Keratinocyte (primary cell): ENCODE measurements around the gene TMEM87A. TPM values are rescaled to one million over a fixed set of nuclear protein-coding genes. Genes with fewer than 3 reads are reported as not detected.
A peak's percentile ranks its signal among the peaks of the same experiment; 100 is the strongest.

ENCODE experiments used
- DNase-seq: peaks from one replicate; pipeline ENCODE4 v3.0.0-alpha.2; 2011; ENCODE audit warnings: low read depth, missing footprints, low spot score
- FAIRE-seq: peaks from 2 replicates; lab custom pipeline; 2011; peaks lifted over from hg19 to GRCh38; lab: Jason Lieb, UNC
- H2AFZ ChIP-seq: 2 replicates; pipeline ENCODE4 v1.6.0; 2012; ENCODE audit warnings: low read length, control low read depth, inconsistent platforms; ENCODE audit not compliant: control insufficient read depth
- H3K27ac ChIP-seq: 2 replicates; pipeline ENCODE4 v1.5.1; 2011; ENCODE audit warnings: low read length; ENCODE audit not compliant: control insufficient read depth, insufficient read depth
- H3K27me3 ChIP-seq: 3 replicates; pipeline ENCODE4 v1.6.0; 2011; ENCODE audit warnings: low read length; ENCODE audit not compliant: control insufficient read depth, insufficient read depth; ENCODE audit errors: extremely low read depth
- H3K36me3 ChIP-seq, 2 experiments: 2 replicates in 1 of 2; 3 replicates in 1 of 2; pipeline ENCODE4 v1.5.1; 2011; ENCODE audit warnings: low read length in 2 of 2, mild to moderate bottlenecking in 1 of 2; ENCODE audit not compliant: control insufficient read depth in 2 of 2, insufficient read depth in 2 of 2; ENCODE audit errors: extremely low read depth in 1 of 2
- H3K4me1 ChIP-seq: 3 replicates; pipeline ENCODE4 v1.5.1; 2011; ENCODE audit warnings: low read length; ENCODE audit not compliant: control insufficient read depth, insufficient read depth; ENCODE audit errors: extremely low read depth
- H3K4me2 ChIP-seq: 3 replicates; pipeline ENCODE4 v1.6.0; 2011; ENCODE audit warnings: low read depth, low read length; ENCODE audit not compliant: control insufficient read depth, insufficient read depth; ENCODE audit errors: extremely low read depth
- H3K4me3 ChIP-seq, 3 experiments: fragments of 200-600 bp in 1 of 3; sonication (generic) in 1 of 3; 2 replicates in 2 of 3; 3 replicates in 1 of 3; pipeline ENCODE4 v1.5.1; 2011 to 2016; ENCODE audit warnings: low read length in 3 of 3, mild to moderate bottlenecking in 3 of 3, control low read depth in 2 of 3, inconsistent platforms in 1 of 3, low read depth in 1 of 3, mixed read lengths in 1 of 3, mixed run types in 1 of 3, moderate library complexity in 1 of 3; ENCODE audit not compliant: control insufficient read depth in 2 of 3, insufficient read depth in 2 of 3; ENCODE audit errors: extremely low read depth in 1 of 3
- H3K79me2 ChIP-seq: 2 replicates; pipeline ENCODE4 v1.6.0; 2012; ENCODE audit warnings: low read length; ENCODE audit not compliant: control insufficient read depth, insufficient read depth
- H3K9ac ChIP-seq: 3 replicates; pipeline ENCODE4 v1.6.0; 2011; ENCODE audit warnings: low read length; ENCODE audit not compliant: control insufficient read depth, insufficient read depth; ENCODE audit errors: extremely low read depth
- H3K9me1 ChIP-seq: 3 replicates; pipeline ENCODE4 v1.6.0; 2011; ENCODE audit warnings: low read length; ENCODE audit not compliant: control insufficient read depth, insufficient read depth; ENCODE audit errors: extremely low read depth
- H3K9me3 ChIP-seq: 2 replicates; pipeline ENCODE4 v1.5.1; 2012; ENCODE audit warnings: low read depth, low read length; ENCODE audit not compliant: control insufficient read depth
- H4K20me1 ChIP-seq: 3 replicates; pipeline ENCODE4 v1.6.0; 2011; ENCODE audit warnings: low read length; ENCODE audit not compliant: control insufficient read depth, insufficient read depth; ENCODE audit errors: extremely low read depth
- EZH2 ChIP-seq: IDR thresholded peaks from one replicate; pipeline ENCODE4 v1.6.1; 2012; ENCODE audit warnings: inconsistent platforms, mild to moderate bottlenecking, low read length, moderate library complexity
- dilution Hi-C: fragments of 300-500 bp; cut with MboI; formaldehyde crosslinking; loops from one replicate; pipeline ENCODE4 v1.7.0; 2020; ENCODE audit warnings: low sequenced_read_pairs; ENCODE audit not compliant: extremely low pct_ligation_motif_present
- polyA plus RNA-seq, 5 experiments: library from polyadenylated mRNA; depleted of rRNA in 3 of 5; stranded (reverse) in 3 of 5; stranded (forward) in 1 of 5; unstranded in 1 of 5; fragments of >200 nt; gene quantifications; 1 replicate in 1 of 5; 2 replicates in 3 of 5; 3 replicates in 1 of 5; pipeline versions ENCODE4 v1.2.1 to v1.2.3, GENCODE V29; 2011 to 2012; ENCODE audit warnings: missing spikeins in 2 of 5, low read depth in 1 of 5, low replicate concordance in 1 of 5
- TF ChIP-seq, protein P1 (sequence below), 3 experiments: IDR thresholded peaks in 1 of 3; conservative IDR thresholded peaks in 1 of 3; optimal IDR thresholded peaks in 1 of 3; 2 replicates in 2 of 3; 3 replicates in 1 of 3; pipeline versions ENCODE3 to v1.5.1; 2011; ENCODE audit warnings: low read length in 3 of 3, mild to moderate bottlenecking in 3 of 3, moderate library complexity in 2 of 3, control low read depth in 1 of 3, inconsistent platforms in 1 of 3; ENCODE audit not compliant: insufficient read depth in 2 of 3; ENCODE audit errors: extremely low read depth in 1 of 3

Gene TMEM87A
- polyA plus RNA-seq, 1 donor (not counting 4 experiments of a cell fraction or from before 2014, with no cell fraction given): 43.7 TPM

GRCh38 chr15:42273900-42274701, 868 bp upstream of the TMEM87A start:
- Histone ChIP-seq H4K20me1 (no peaks in the 10 kb centered on the region), H3K27ac (peak overlapping the region; percentile 99), H3K4me3 (peak overlapping the region; percentile 70 to 97 (median 86)), H3K9ac (peak overlapping the region; percentile 100), H3K36me3 (peaks cover 2 to 3% of the 10 kb centered on the region in 2 experiments), H3K4me2 (peak overlapping the region; percentile 100), H3K9me3 (no peaks in the 10 kb centered on the region), H3K9me1 (peaks cover 2% of the 10 kb centered on the region), H3K4me1 (peaks cover 24% of the 10 kb centered on the region), H3K79me2 (peaks cover 58% of the 10 kb centered on the region), H3K27me3 (no peaks in the 10 kb centered on the region), H2AFZ (peak overlapping the region; percentile 48)
- FAIRE-seq (no peak), DNase-seq (peak; percentile 54)
- dilution Hi-C loops: no loop called here
- no peak for TF ChIP-seq EZH2
- TF ChIP-seq, protein P1, sequence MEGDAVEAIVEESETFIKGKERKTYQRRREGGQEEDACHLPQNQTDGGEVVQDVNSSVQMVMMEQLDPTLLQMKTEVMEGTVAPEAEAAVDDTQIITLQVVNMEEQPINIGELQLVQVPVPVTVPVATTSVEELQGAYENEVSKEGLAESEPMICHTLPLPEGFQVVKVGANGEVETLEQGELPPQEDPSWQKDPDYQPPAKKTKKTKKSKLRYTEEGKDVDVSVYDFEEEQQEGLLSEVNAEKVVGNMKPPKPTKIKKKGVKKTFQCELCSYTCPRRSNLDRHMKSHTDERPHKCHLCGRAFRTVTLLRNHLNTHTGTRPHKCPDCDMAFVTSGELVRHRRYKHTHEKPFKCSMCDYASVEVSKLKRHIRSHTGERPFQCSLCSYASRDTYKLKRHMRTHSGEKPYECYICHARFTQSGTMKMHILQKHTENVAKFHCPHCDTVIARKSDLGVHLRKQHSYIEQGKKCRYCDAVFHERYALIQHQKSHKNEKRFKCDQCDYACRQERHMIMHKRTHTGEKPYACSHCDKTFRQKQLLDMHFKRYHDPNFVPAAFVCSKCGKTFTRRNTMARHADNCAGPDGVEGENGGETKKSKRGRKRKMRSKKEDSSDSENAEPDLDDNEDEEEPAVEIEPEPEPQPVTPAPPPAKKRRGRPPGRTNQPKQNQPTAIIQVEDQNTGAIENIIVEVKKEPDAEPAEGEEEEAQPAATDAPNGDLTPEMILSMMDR (optimal IDR thresholded peaks at IDR 0.05 in 1 of 3, IDR thresholded peaks at IDR 0.05 in 1 of 3, conservative IDR thresholded peaks at IDR 0.05 in 1 of 3; ENCODE audit: extremely low read depth in 1 of 3, insufficient read depth in 2 of 3, low read length in 3 of 3): no peak

DNA sequence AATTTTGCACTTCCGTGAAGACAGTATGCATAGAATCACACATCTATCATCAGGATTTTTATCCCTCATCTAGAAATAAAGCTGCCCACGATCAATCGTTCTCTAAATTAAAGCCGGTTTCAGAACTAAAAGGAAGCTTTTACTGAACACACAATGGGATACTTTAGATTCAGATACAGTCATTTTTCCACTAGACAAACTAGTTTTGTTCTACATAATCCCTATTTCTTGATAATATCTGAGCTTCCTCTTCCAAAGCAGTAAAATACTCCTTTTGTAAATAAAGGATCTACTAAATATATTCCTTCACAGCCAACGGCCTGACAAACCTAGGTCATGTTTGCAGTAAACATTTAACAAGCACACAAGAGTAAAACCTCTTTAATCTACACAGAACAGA, 2.2 kb downstream of the TMEM87A start:
- Histone ChIP-seq H3K4me3 (peak overlapping the region in 2 of 3 experiments; percentile 11 to 86), H2AFZ (no peak overlapping the region), H3K9me1 (no peaks in the 10 kb centered on the region), H3K4me2 (peak overlapping the region; percentile 100), H3K9me3 (no peaks in the 10 kb centered on the region), H3K27me3 (no peaks in the 10 kb centered on the region), H3K9ac (peak overlapping the region; percentile 28), H3K4me1 (peaks cover 22% of the 10 kb centered on the region), H4K20me1 (no peaks in the 10 kb centered on the region), H3K79me2 (peaks cover 63% of the 10 kb centered on the region), H3K27ac (no peak overlapping the region), H3K36me3 (peaks cover under 1 to 3% of the 10 kb centered on the region in 2 experiments)
- TF ChIP-seq, protein P1 (optimal IDR thresholded peaks at IDR 0.05 in 1 of 3, IDR thresholded peaks at IDR 0.05 in 1 of 3, conservative IDR thresholded peaks at IDR 0.05 in 1 of 3; ENCODE audit: extremely low read depth in 1 of 3, insufficient read depth in 2 of 3, low read length in 3 of 3): no peak
- TF ChIP-seq EZH2: no peak
- no peak for FAIRE-seq
- dilution Hi-C loops: no loop called here
- no peak for DNase-seq
